HepG2 (cell line): ENCODE results near the gene CCDC201. TPM values are rescaled to one million over a fixed set of nuclear protein-coding genes. Genes with fewer than 3 reads are reported as not detected.

Experiments
- ATAC-seq: fragments of 200-7000 bp; cut with Tn5 transposase; 3 replicates; pipeline ENCODE4 v1.9.1; 2020; ENCODE audit warnings: mild to moderate bottlenecking, moderate library complexity
- BruUV-seq: library from RNA; stranded (reverse); fragments of 400-500 nt; replicated peaks from 2 replicates; lab custom pipeline; 2021; lab: Mats Ljungman, UMichigan
- CTCF ChIA-PET: fragments of 300-600 bp; formaldehyde crosslinking; extraction: SDS; loops from one replicate; lab custom pipeline; 2021; ENCODE audit warnings: low total read pairs, inconsistent platforms, low intra/inter-chr PET ratio; lab: Yijun Ruan, JAX
- POLR2A ChIA-PET: fragments of 350-600 bp; sonication (Branson Sonifier 250); formaldehyde crosslinking; loops from one replicate; lab custom pipeline; 2020; ENCODE audit warnings: antibody characterized with exemption, inconsistent platforms; lab: Yijun Ruan, JAX
- DNase-seq: peaks from one replicate; pipeline ENCODE4 v3.0.0-alpha.2; 2015; ENCODE audit warnings: low spot score
- FAIRE-seq: peaks from 3 replicates; lab custom pipeline; 2011; peaks lifted over from hg19 to GRCh38; lab: Jason Lieb, UNC
- H2AFZ ChIP-seq: one replicate; pipeline ENCODE4 v1.6.1; 2011; ENCODE audit warnings: low read length, inconsistent platforms
- H3K27ac ChIP-seq: fragments of 300-600 bp; 3 replicates; pipeline ENCODE4 v1.8.0; 2011; ENCODE audit warnings: mixed run types, mild to moderate bottlenecking, mixed read lengths, low read length, inconsistent platforms; ENCODE audit not compliant: insufficient read depth; ENCODE audit errors: extremely low read length
- H3K27me3 ChIP-seq, 2 experiments: fragments of 200-600 bp in 1 of 2; 2 replicates in 1 of 2; 3 replicates in 1 of 2; pipeline versions ENCODE4 v1.6.0 to v1.8.0; 2011; ENCODE audit warnings: low read length in 2 of 2, mild to moderate bottlenecking in 2 of 2, moderate library complexity in 2 of 2, inconsistent platforms in 1 of 2; ENCODE audit not compliant: insufficient read depth in 2 of 2, control insufficient read depth in 1 of 2
- H3K36me3 ChIP-seq, 2 experiments: fragments of 200-600 bp in 1 of 2; replicated peaks in 1 of 2; 2 replicates in 1 of 2; 3 replicates in 1 of 2; pipeline versions ENCODE4 v1.5.1 to v1.8.0; 2011; ENCODE audit warnings: low read length in 2 of 2, inconsistent platforms in 1 of 2; ENCODE audit not compliant: insufficient read depth in 2 of 2, control insufficient read depth in 1 of 2
- H3K4me1 ChIP-seq: 2 replicates; pipeline ENCODE4 v1.5.1; 2012; ENCODE audit warnings: low read length, inconsistent platforms; ENCODE audit not compliant: insufficient read depth
- H3K4me2 ChIP-seq: 2 replicates; pipeline ENCODE4 v1.6.0; 2011; ENCODE audit warnings: low read depth, low read length, inconsistent platforms
- H3K4me3 ChIP-seq, 3 experiments: fragments of 200-600 bp in 1 of 3; sonication (generic), shearing (Covaris generic) in 1 of 3; replicated peaks in 1 of 3; 2 replicates each; pipeline ENCODE4 v1.5.1; 2011 to 2016; ENCODE audit warnings: low read length in 3 of 3, inconsistent platforms in 2 of 3, low read depth in 2 of 3, mild to moderate bottlenecking in 2 of 3, control low read depth in 1 of 3, mixed read lengths in 1 of 3; ENCODE audit not compliant: insufficient read depth in 1 of 3
- H3K79me2 ChIP-seq: one replicate; pipeline ENCODE4 v1.6.1; 2011; ENCODE audit warnings: low read length, inconsistent platforms; ENCODE audit not compliant: insufficient read depth
- H3K9ac ChIP-seq: 2 replicates; pipeline ENCODE4 v1.6.0; 2011; ENCODE audit warnings: mild to moderate bottlenecking, low read depth, low read length, inconsistent platforms; ENCODE audit not compliant: insufficient read depth
- H3K9me3 ChIP-seq: 2 replicates; pipeline ENCODE4 v1.5.1; 2012; ENCODE audit warnings: mild to moderate bottlenecking, low read length
- H4K20me1 ChIP-seq: 2 replicates; pipeline ENCODE4 v1.6.0; 2011; ENCODE audit warnings: inconsistent platforms, mild to moderate bottlenecking, low read length, moderate library complexity; ENCODE audit not compliant: insufficient read depth
- ELF3 ChIP-seq: IDR thresholded peaks from 2 replicates; pipeline ENCODE4 v1.6.1; 2016; ENCODE audit warnings: missing genetic modification reagents, missing compliant biosample characterization
- HMG20A ChIP-seq: IDR thresholded peaks from 2 replicates; pipeline ENCODE4 v1.6.1; 2016; ENCODE audit warnings: borderline replicate concordance
- HMGXB4 ChIP-seq, 2 experiments: sonication (generic) in 1 of 2; formaldehyde crosslinking in 1 of 2; IDR thresholded peaks; 2 replicates each; pipeline versions ENCODE4 v1.4.0 to v1.6.1; 2018 to 2020; ENCODE audit warnings: missing genetic modification reagents in 2 of 2, borderline replicate concordance in 1 of 2, low read depth in 1 of 2, mild to moderate bottlenecking in 1 of 2, missing biosample characterization in 1 of 2
- LCORL ChIP-seq, 2 experiments: fragments of 450-650 bp in 1 of 2; sonication (generic) in 1 of 2; formaldehyde crosslinking in 1 of 2; IDR thresholded peaks; 2 replicates each; pipeline versions ENCODE4 v1.5.0 to v1.6.1; 2017 to 2020; ENCODE audit warnings: antibody characterized with exemption in 1 of 2, missing genetic modification reagents in 1 of 2
- MAFF ChIP-seq: IDR thresholded peaks from 2 replicates; pipeline ENCODE4 v1.6.1; 2011; ENCODE audit warnings: low read depth, low read length, improper control_type of control experiment
- MED1 ChIP-seq: sonication (generic); formaldehyde crosslinking; IDR thresholded peaks from 2 replicates; pipeline ENCODE4 v1.4.0; 2020; ENCODE audit warnings: missing genetic modification reagents
- MIER3 ChIP-seq: IDR thresholded peaks from 2 replicates; pipeline ENCODE4 v1.6.1; 2016; ENCODE audit warnings: missing compliant biosample characterization, borderline replicate concordance
- SPEN ChIP-seq: sonication (generic); formaldehyde crosslinking; IDR thresholded peaks from 2 replicates; pipeline ENCODE4 v1.5.1; 2020; ENCODE audit warnings: low read depth, mild to moderate bottlenecking, missing genetic modification reagents
- SRSF4 ChIP-seq: fragments of 200-400 bp; formaldehyde crosslinking; IDR thresholded peaks from one replicate; pipeline ENCODE4 v1.6.1; 2018; ENCODE audit warnings: mild to moderate bottlenecking, low read depth, low read length, moderate library complexity; ENCODE audit not compliant: poor library complexity, severe bottlenecking
- STAG1 ChIP-seq: sonication (generic); formaldehyde crosslinking; IDR thresholded peaks from 2 replicates; pipeline ENCODE4 v1.4.0; 2020; ENCODE audit warnings: missing genetic modification reagents
- THAP11 ChIP-seq: IDR thresholded peaks from 2 replicates; pipeline ENCODE4 v1.6.1; 2016; ENCODE audit warnings: missing biosample characterization, missing genetic modification reagents
- TRIM24 ChIP-seq: sonication (generic); formaldehyde crosslinking; IDR thresholded peaks from 2 replicates; pipeline ENCODE4 v1.8.0; 2022; ENCODE audit warnings: mild to moderate bottlenecking, missing genetic modification reagents
- ZNF567 ChIP-seq: sonication (generic); formaldehyde crosslinking; IDR thresholded peaks from 2 replicates; pipeline ENCODE4 v1.8.1; 2023; ENCODE audit warnings: mild to moderate bottlenecking, missing genetic modification reagents, borderline replicate concordance
- ZNF687 ChIP-seq: sonication (generic); formaldehyde crosslinking; IDR thresholded peaks from 2 replicates; pipeline ENCODE4 v1.5.1; 2020; ENCODE audit warnings: mild to moderate bottlenecking, missing genetic modification reagents, moderate library complexity
- WGBS: methylation state at CpG from one replicate; pipeline ENCODE4 v1.1.6; 2017; ENCODE audit warnings: low lambda C conversion rate; 5-methylcytosine and 5-hydroxymethylcytosine counted together
- in situ Hi-C: cut with HindIII; loops from 2 replicates; pipeline ENCODE4 v1.10.0; 2017; ENCODE audit warnings: low pct_unique_long_range_greater_than_20kb; ENCODE audit not compliant: extremely low pct_ligation_motif_present
- intact Hi-C: fragments of 100-400 bp; cut with micrococcal nuclease; formaldehyde crosslinking; loops from one replicate; pipeline ENCODE4 v1.10.0; 2022; ENCODE audit not compliant: unreplicated experiment
- polyA plus RNA-seq, 8 experiments: library from polyadenylated mRNA; depleted of rRNA in 3 of 8; stranded (reverse) in 7 of 8; unstranded in 1 of 8; fragments of >200 nt; fragmentation: Illumina TruSeq in 4 of 8; extraction: Trizol in 4 of 8; gene quantifications; 2 replicates each; pipeline versions ENCODE4 v1.2.1 to v1.2.3, GENCODE V29; 2011 to 2016; ENCODE audit warnings: low read depth in 4 of 8, missing spikeins in 1 of 8, mixed read lengths in 1 of 8; ENCODE audit not compliant: insufficient read depth in 1 of 8
- total RNA-seq, 5 experiments: library from RNA; depleted of rRNA; stranded (reverse); fragments of >200 nt; fragmentation: Illumina TruSeq; extraction: Trizol; gene quantifications; 2 replicates each; pipeline ENCODE4 v1.2.3, GENCODE V29; 2016; ENCODE audit warnings: low read depth in 1 of 5
- TF ChIP-seq, protein P1 (sequence below): sonication (generic); formaldehyde crosslinking; IDR thresholded peaks from 2 replicates; pipeline ENCODE4 v1.4.0; 2020; ENCODE audit warnings: mild to moderate bottlenecking, missing genetic modification reagents

Gene CCDC201
- total and polyA plus RNA-seq, 2 of the 13 experiments (the other 11 are each of a cell fraction or from before 2014, with no cell fraction given) = 0.92 TPM; not detected in 1

- Histone ChIP-seq H3K27me3 (peaks cover 3 to 33% of the 10 kb centered on the region in 2 experiments; a peak in 4 of 5 replicates), H2AFZ (no peak overlapping the region), H3K4me1 (peaks cover 64% of the 10 kb centered on the region), H3K9me3 (no peaks in the 10 kb centered on the region; the same call in 1 of the 2 replicates), H3K4me3 (peak overlapping the region in 1 of 3 experiments; percentile 13; a peak in 1 of 6 replicates), H3K27ac (no peak overlapping the region), H3K4me2 (peak overlapping the region; percentile 50; the same call in 1 of the 2 replicates), H3K79me2 (no peaks in the 10 kb centered on the region), H4K20me1 (no peaks in the 10 kb centered on the region), H3K36me3 (no peaks in the 10 kb centered on the region), H3K9ac (no peak overlapping the region)
- no TSS peak for BruUV-seq
- ChIA-PET CTCF (interaction anchor here (0.8 to 1.6 kb wide), 3 partner anchors 9 to 54 kb away, joined by 3 to 5 read pairs (median 3); partner anchors contain the start of gene CCDC201), POLR2A (interaction anchor here (1.3 to 3.6 kb wide), 5 partner anchors 18 to 31 kb away, joined by 3 to 49 read pairs (median 12); partner anchors contain the start of gene IGFBP1)
- FAIRE-seq (no peak), DNase-seq (peak; percentile 23), ATAC-seq (peak; percentile 90)
- intact Hi-C loops = no loop called here
- WGBS = 34% methylated on average over 2 of the region's 9 CpGs
- in situ Hi-C loops = loop anchor here (5.0 kb wide), 1 partner anchor 201 kb away; no protein-coding TSS in a partner anchor
- peak in 1 of 2 experiments; percentile 70; a peak in 1 of 4 replicates for TF ChIP-seq HMGXB4 (CRISPR knock-in tag; IDR thresholded peaks at IDR 0.05; ENCODE audit: borderline replicate concordance in 1 of 2, low read depth in 1 of 2)
- TF ChIP-seq ELF3 (CRISPR knock-in tag) = 0 out of 2 replicates have a peak, but pooled peaks have one; percentile 24
- peak; percentile 31; the same call in 1 of the 2 replicates for TF ChIP-seq THAP11 (CRISPR knock-in tag)
- no peak for TF ChIP-seq TRIM24
- TF ChIP-seq, protein P1, sequence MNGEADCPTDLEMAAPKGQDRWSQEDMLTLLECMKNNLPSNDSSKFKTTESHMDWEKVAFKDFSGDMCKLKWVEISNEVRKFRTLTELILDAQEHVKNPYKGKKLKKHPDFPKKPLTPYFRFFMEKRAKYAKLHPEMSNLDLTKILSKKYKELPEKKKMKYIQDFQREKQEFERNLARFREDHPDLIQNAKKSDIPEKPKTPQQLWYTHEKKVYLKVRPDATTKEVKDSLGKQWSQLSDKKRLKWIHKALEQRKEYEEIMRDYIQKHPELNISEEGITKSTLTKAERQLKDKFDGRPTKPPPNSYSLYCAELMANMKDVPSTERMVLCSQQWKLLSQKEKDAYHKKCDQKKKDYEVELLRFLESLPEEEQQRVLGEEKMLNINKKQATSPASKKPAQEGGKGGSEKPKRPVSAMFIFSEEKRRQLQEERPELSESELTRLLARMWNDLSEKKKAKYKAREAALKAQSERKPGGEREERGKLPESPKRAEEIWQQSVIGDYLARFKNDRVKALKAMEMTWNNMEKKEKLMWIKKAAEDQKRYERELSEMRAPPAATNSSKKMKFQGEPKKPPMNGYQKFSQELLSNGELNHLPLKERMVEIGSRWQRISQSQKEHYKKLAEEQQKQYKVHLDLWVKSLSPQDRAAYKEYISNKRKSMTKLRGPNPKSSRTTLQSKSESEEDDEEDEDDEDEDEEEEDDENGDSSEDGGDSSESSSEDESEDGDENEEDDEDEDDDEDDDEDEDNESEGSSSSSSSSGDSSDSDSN = peak; percentile 18; the same call in 1 of the 2 replicates
- TF ChIP-seq ZNF567 (CRISPR knock-in tag) = 0 out of 2 replicates have a peak, but pooled peaks have one; percentile 17
- no peak for TF ChIP-seq MAFF
- TF ChIP-seq SRSF4 = no peak
- no peak for TF ChIP-seq LCORL (IDR thresholded peaks at IDR 0.05)
- TF ChIP-seq LCORL (CRISPR knock-in tag; IDR thresholded peaks at IDR 0.05) = 0 out of 2 replicates have a peak, but pooled peaks have one; percentile 35
- TF ChIP-seq STAG1 (CRISPR knock-in tag) = peak; percentile 60
- peak; percentile 61; the same call in 1 of the 2 replicates for TF ChIP-seq ZNF687 (CRISPR knock-in tag)
- TF ChIP-seq MIER3 = 0 out of 2 replicates have a peak, but pooled peaks have one; percentile 25
- peak; percentile 44; the same call in 1 of the 2 replicates for TF ChIP-seq MED1
- TF ChIP-seq SPEN = 0 out of 2 replicates have a peak, but pooled peaks have one; percentile 21
- 0 out of 2 replicates have a peak, but pooled peaks have one; percentile 19 for TF ChIP-seq HMG20A (CRISPR knock-in tag)
These were observed 9.2 kb downstream of the CCDC201 start for GRCh38 chr7:45863715-45864114.
